Transverse colon (tissue), 4 donors: ENCODE results near the gene ERICH4. TPM values are rescaled to one million over a fixed set of nuclear protein-coding genes. Genes with fewer than 3 reads are reported as not detected.

Experiments used
- DNase-seq: peaks from one replicate; pipeline ENCODE4 v3.0.0-alpha.2; 2019
- H3K27ac ChIP-seq, 4 donors: fragments of 200-600 bp; sonication (generic); 2 replicates each; pipeline ENCODE4 v1.5.1; 2016 to 2018; ENCODE audit warnings: inconsistent platforms in 4 of 4
- H3K27me3 ChIP-seq: fragments of 200-600 bp; sonication (generic); 2 replicates; pipeline ENCODE4 v1.5.1; 2017; ENCODE audit warnings: inconsistent platforms
- H3K36me3 ChIP-seq, 4 donors: fragments of 200-600 bp; sonication (generic); 2 replicates each; pipeline ENCODE4 v1.5.1; 2017 to 2019; ENCODE audit warnings: inconsistent platforms in 4 of 4
- H3K4me1 ChIP-seq, 4 donors: fragments of 200-600 bp; sonication (generic); 2 replicates each; pipeline ENCODE4 v1.5.1; 2017 to 2020; ENCODE audit warnings: inconsistent platforms in 4 of 4
- H3K4me3 ChIP-seq, 4 donors: fragments of 200-600 bp; sonication (generic); 1 replicate in 1 of 4; 2 replicates in 3 of 4; pipeline versions ENCODE4 v1.5.1 to v1.6.1; 2017 to 2019; ENCODE audit warnings: inconsistent platforms in 4 of 4
- H3K9me3 ChIP-seq, 2 donors: fragments of 200-600 bp; sonication (generic); 2 replicates each; pipeline ENCODE4 v1.5.1; 2017 to 2019; ENCODE audit warnings: inconsistent platforms in 2 of 2
- EP300 ChIP-seq: sonication (generic); formaldehyde crosslinking; IDR thresholded peaks from one replicate; pipeline ENCODE4 v1.6.1; 2017; ENCODE audit warnings: antibody characterized with exemption, low read depth
- POLR2A ChIP-seq: fragments of 450-650 bp; IDR thresholded peaks from one replicate; pipeline ENCODE4 v1.6.1; 2016; ENCODE audit warnings: antibody characterized with exemption, mild to moderate bottlenecking, moderate library complexity
- POLR2AphosphoS5 ChIP-seq, 3 donors: sonication (generic); formaldehyde crosslinking; IDR thresholded peaks; one replicate each; pipeline ENCODE4 v1.6.1; 2016; ENCODE audit warnings: antibody characterized with exemption in 3 of 3
- WGBS, 2 donors: methylation state at CpG; one replicate each; pipeline ENCODE4 v1.1.5; 2018; ENCODE audit warnings: low coverage in 1 of 2; 5-methylcytosine and 5-hydroxymethylcytosine counted together
- in situ Hi-C, 4 donors: fragments of 200-750 bp; cut with MboI; loops; one replicate each; pipeline versions ENCODE4 v1.15.0 to v1.15.1; 2017; ENCODE audit warnings: low sequenced_read_pairs in 3 of 4, low pct_ligation_motif_present in 1 of 4, low pct_unique_long_range_greater_than_20kb in 1 of 4
- intact Hi-C: fragments of 100-400 bp; cut with DNase I; formaldehyde crosslinking; loops from one replicate; pipeline ENCODE4 v1.15.1; 2023; ENCODE audit warnings: low total_unique reads
- total RNA-seq, 4 donors: library from RNA; depleted of rRNA; stranded (reverse); fragments of >200 nt; gene quantifications; one replicate each; pipeline ENCODE4 v1.1.0, GENCODE V29; 2016
- TF ChIP-seq, protein P1 (sequence below), 5 experiments: fragments of 200-600 bp in 3 of 5; fragments of 450-650 bp in 2 of 5; sonication (generic) in 3 of 5; IDR thresholded peaks; 1 replicate in 2 of 5; 2 replicates in 3 of 5; pipeline ENCODE4 v1.5.1; 2016 to 2017; ENCODE audit warnings: antibody characterized with exemption in 5 of 5, inconsistent platforms in 3 of 5, mild to moderate bottlenecking in 2 of 5, moderate library complexity in 1 of 5

ERICH4 gene
- total RNA-seq, 4 donors from 2014 or later: not detected

DNA sequence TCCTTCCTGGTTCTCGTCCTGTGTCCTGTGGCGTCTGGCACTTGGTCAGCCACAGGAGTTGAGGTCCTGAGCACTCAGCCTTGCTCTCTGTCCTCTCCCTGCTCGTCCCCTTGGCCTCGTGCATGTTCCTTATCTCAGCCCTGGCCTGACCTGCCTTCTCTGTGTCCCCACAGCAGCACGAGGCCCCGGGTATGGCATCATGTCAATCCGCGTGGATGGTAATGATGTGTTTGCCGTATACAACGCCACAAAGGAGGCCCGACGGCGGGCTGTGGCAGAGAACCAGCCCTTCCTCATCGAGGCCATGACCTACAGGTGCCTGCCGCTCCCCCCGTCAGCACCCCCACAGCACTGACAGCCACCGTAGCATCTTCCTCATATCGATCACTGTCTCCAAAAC is 20.5 kb upstream of the ERICH4 start:
- no peaks in the 10 kb centered on the region for H3K27me3 ChIP-seq
- in situ Hi-C loops (no loop called here), intact Hi-C loops (no loop called here)
- no peaks in the 10 kb centered on the region for H3K9me3 ChIP-seq
- no peak for DNase-seq
- peaks cover 0 to 20% (median 10%) of the 10 kb centered on the region in 4 donors for H3K36me3 ChIP-seq
- peak overlapping the region in 1 of 4 donors; percentile 63 for H3K27ac ChIP-seq
- peaks cover 16 to 49% (median 39%) of the 10 kb centered on the region in 4 donors for H3K4me1 ChIP-seq
- no peak for TF ChIP-seq EP300
- TF ChIP-seq POLR2A: no peak
- TF ChIP-seq, protein P1, sequence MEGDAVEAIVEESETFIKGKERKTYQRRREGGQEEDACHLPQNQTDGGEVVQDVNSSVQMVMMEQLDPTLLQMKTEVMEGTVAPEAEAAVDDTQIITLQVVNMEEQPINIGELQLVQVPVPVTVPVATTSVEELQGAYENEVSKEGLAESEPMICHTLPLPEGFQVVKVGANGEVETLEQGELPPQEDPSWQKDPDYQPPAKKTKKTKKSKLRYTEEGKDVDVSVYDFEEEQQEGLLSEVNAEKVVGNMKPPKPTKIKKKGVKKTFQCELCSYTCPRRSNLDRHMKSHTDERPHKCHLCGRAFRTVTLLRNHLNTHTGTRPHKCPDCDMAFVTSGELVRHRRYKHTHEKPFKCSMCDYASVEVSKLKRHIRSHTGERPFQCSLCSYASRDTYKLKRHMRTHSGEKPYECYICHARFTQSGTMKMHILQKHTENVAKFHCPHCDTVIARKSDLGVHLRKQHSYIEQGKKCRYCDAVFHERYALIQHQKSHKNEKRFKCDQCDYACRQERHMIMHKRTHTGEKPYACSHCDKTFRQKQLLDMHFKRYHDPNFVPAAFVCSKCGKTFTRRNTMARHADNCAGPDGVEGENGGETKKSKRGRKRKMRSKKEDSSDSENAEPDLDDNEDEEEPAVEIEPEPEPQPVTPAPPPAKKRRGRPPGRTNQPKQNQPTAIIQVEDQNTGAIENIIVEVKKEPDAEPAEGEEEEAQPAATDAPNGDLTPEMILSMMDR (IDR thresholded peaks at IDR 0.05): no peak
- TF ChIP-seq POLR2AphosphoS5 (IDR thresholded peaks at IDR 0.05): no peak
- H3K4me3 ChIP-seq: no peak overlapping the region
- 85 to 93% methylated on average over 5 to 18 of the region's 18 CpGs for WGBS, 2 donors

DNA sequence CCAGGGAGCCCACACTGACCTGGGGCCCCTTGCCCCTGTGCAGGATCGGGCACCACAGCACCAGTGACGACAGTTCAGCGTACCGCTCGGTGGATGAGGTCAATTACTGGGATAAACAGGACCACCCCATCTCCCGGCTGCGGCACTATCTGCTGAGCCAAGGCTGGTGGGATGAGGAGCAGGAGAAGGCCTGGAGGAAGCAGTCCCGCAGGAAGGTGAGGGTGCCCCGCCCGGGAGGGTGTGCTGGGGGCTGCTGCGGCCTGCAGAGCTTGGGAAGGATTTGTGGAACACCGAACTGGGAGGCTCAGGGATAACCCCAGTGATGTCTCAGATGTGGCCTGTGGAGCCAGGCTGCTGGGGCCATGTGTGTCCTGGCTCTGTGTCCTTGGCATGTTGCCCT is 20.0 kb upstream of the ERICH4 start:
- H3K36me3 ChIP-seq: peaks cover 0 to 20% (median 10%) of the 10 kb centered on the region in 4 donors
- 92% methylated on average over 12 of the region's 12 CpGs; no CpG with 5 or more reads in 1 of the 2 donors for WGBS, 2 donors
- in situ Hi-C loops (no loop called here), intact Hi-C loops (no loop called here)
- no peaks in the 10 kb centered on the region for H3K9me3 ChIP-seq
- TF ChIP-seq, protein P1 (IDR thresholded peaks at IDR 0.05): no peak
- TF ChIP-seq EP300 (no peak), POLR2AphosphoS5 (IDR thresholded peaks at IDR 0.05) (no peak), POLR2A (no peak)
- no peak overlapping the region for H3K27ac ChIP-seq
- no peak overlapping the region for H3K4me3 ChIP-seq
- H3K4me1 ChIP-seq: peaks cover 16 to 54% (median 44%) of the 10 kb centered on the region in 4 donors
- H3K27me3 ChIP-seq: no peaks in the 10 kb centered on the region
- DNase-seq: no peak

DNA sequence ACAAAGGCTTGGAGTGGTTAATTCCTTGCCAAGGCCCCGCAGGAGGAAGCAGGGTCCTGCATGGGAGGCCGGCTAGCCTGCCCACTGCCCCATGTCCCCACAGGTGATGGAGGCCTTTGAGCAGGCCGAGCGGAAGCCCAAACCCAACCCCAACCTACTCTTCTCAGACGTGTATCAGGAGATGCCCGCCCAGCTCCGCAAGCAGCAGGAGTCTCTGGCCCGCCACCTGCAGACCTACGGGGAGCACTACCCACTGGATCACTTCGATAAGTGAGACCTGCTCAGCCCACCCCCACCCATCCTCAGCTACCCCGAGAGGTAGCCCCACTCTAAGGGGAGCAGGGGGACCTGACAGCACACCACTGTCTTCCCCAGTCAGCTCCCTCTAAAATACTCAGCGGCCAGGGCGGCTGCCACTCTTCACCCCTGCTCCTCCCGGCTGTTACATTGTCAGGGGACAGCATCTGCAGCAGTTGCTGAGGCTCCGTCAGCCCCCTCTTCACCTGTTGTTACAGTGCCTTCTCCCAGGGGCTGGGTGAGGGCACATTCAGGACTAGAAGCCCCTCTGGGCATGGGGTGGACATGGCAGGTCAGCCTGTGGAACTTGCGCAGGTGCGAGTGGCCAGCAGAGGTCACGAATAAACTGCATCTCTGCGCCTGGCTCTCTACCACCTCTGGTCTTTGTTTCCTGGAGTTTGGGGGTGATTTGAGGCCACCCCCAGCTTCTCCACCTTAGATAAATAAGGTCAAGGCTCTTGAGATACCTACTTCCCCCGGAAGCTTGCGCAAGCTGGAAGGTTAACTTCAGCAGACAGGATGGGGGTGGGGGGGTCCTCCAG is 18.4 kb upstream of the ERICH4 start:
- Histone ChIP-seq H3K27me3 (no peaks in the 10 kb centered on the region), H3K4me3 (peak overlapping the region in 1 of 4 donors; percentile 68), H3K9me3 (no peaks in the 10 kb centered on the region), H3K36me3 (peaks cover 0 to 11% (median 5%) of the 10 kb centered on the region in 4 donors), H3K27ac (peak overlapping the region in 3 of 4 donors; percentile 86 to 90 (median 89)), H3K4me1 (peaks cover 24 to 63% (median 53%) of the 10 kb centered on the region in 4 donors)
- TF ChIP-seq POLR2AphosphoS5 (IDR thresholded peaks at IDR 0.05): no peak
- no peak for TF ChIP-seq POLR2A
- TF ChIP-seq EP300: no peak
- TF ChIP-seq, protein P1 (IDR thresholded peaks at IDR 0.05): no peak
- in situ Hi-C loops: no loop called here
- no peak for DNase-seq
- WGBS, 2 donors: 88% methylated on average over 21 of the region's 21 CpGs; no CpG with 5 or more reads in 1 of the 2 donors
- intact Hi-C loops: no loop called here
